Astrocyte (in vitro differentiated cells and primary cell): Measurements from ENCODE around the gene AATF. TPM values are rescaled to one million over a fixed set of nuclear protein-coding genes. Genes with fewer than 3 reads are reported as not detected.

Source experiments
- DNase-seq: peaks from one replicate; pipeline ENCODE4 v3.0.0-alpha.2; 2010; ENCODE audit warnings: low read depth
- FAIRE-seq: peaks from 2 replicates; lab custom pipeline; 2011; peaks lifted over from hg19 to GRCh38; lab: Jason Lieb, UNC
- H2AFZ ChIP-seq: 2 replicates; pipeline ENCODE4 v1.6.0; 2012; ENCODE audit warnings: low read depth, low read length, inconsistent platforms
- H3K27ac ChIP-seq: 2 replicates; pipeline ENCODE4 v1.5.1; 2011; ENCODE audit warnings: low read depth, low read length, inconsistent platforms
- H3K27me3 ChIP-seq: 2 replicates; pipeline ENCODE4 v1.6.0; 2011; ENCODE audit warnings: low read length, inconsistent platforms; ENCODE audit not compliant: insufficient read depth
- H3K36me3 ChIP-seq: 2 replicates; pipeline ENCODE4 v1.5.1; 2011; ENCODE audit warnings: low read length, inconsistent platforms; ENCODE audit not compliant: insufficient read depth
- H3K4me1 ChIP-seq: 2 replicates; pipeline ENCODE4 v1.5.1; 2011; ENCODE audit warnings: low read length, inconsistent platforms; ENCODE audit not compliant: insufficient read depth
- H3K4me2 ChIP-seq: 2 replicates; pipeline ENCODE4 v1.6.0; 2012; ENCODE audit warnings: low read length, inconsistent platforms
- H3K4me3 ChIP-seq: 2 replicates; pipeline ENCODE4 v1.5.1; 2011; ENCODE audit warnings: low read depth, mild to moderate bottlenecking, low read length, inconsistent platforms; ENCODE audit not compliant: insufficient read depth
- H3K79me2 ChIP-seq: 2 replicates; pipeline ENCODE4 v1.6.0; 2012; ENCODE audit warnings: mild to moderate bottlenecking, low read length, inconsistent platforms; ENCODE audit not compliant: insufficient read depth
- H3K9ac ChIP-seq: 2 replicates; pipeline ENCODE4 v1.6.0; 2012; ENCODE audit warnings: mild to moderate bottlenecking, low read length, inconsistent platforms
- H3K9me3 ChIP-seq: 2 replicates; pipeline ENCODE4 v1.5.1; 2012; ENCODE audit warnings: low read depth, mild to moderate bottlenecking, low read length, inconsistent platforms; ENCODE audit not compliant: insufficient read depth
- H4K20me1 ChIP-seq: 2 replicates; pipeline ENCODE4 v1.6.0; 2012; ENCODE audit warnings: low read length, inconsistent platforms; ENCODE audit not compliant: insufficient read depth
- H3K27ac Mint-ChIP-seq: one replicate; pipeline ENCODE4 v1.8.0; 2021; ENCODE audit warnings: mild to moderate bottlenecking, mixed read lengths; ENCODE audit not compliant: unreplicated experiment
- H3K27me3 Mint-ChIP-seq: one replicate; pipeline ENCODE4 v1.8.0; 2021; ENCODE audit warnings: low read depth, mixed read lengths; ENCODE audit not compliant: unreplicated experiment
- H3K36me3 Mint-ChIP-seq: one replicate; pipeline ENCODE4 v1.8.0; 2021; ENCODE audit warnings: low read depth, mixed read lengths; ENCODE audit not compliant: unreplicated experiment
- H3K4me1 Mint-ChIP-seq: one replicate; pipeline ENCODE4 v1.8.0; 2021; ENCODE audit warnings: low read depth, mixed read lengths; ENCODE audit not compliant: unreplicated experiment
- H3K4me3 Mint-ChIP-seq: one replicate; pipeline ENCODE4 v1.8.0; 2021; ENCODE audit warnings: mild to moderate bottlenecking, moderate library complexity, mixed read lengths; ENCODE audit not compliant: unreplicated experiment
- H3K9me3 Mint-ChIP-seq: one replicate; pipeline ENCODE4 v1.8.0; 2021; ENCODE audit warnings: mild to moderate bottlenecking, mixed read lengths; ENCODE audit not compliant: unreplicated experiment
- CTCF ChIP-seq: IDR thresholded peaks from 2 replicates; pipeline ENCODE4 v1.5.1; 2011; ENCODE audit warnings: low read depth, mild to moderate bottlenecking, inconsistent platforms, low read length, moderate library complexity; ENCODE audit not compliant: insufficient read depth
- EZH2 ChIP-seq: IDR thresholded peaks from 2 replicates; pipeline ENCODE4 v1.6.1; 2012; ENCODE audit warnings: mild to moderate bottlenecking, low read length, inconsistent platforms; ENCODE audit not compliant: insufficient read depth
- total RNA-seq: library from RNA; stranded (reverse); gene quantifications from 2 replicates; pipeline ENCODE4 v1.2.1, GENCODE V29; 2021

Gene AATF
- total RNA-seq, 1 donor from 2014 or later = 47.1 TPM

- peaks cover 15% of the 10 kb centered on the region for H3K4me1 Mint-ChIP-seq
Observed at GRCh38 chr17:36937001-36937958, 11.5 kb upstream of the AATF start, which contains the start of gene LHX1. Gene LHX1 (plus strand): TSS chr17:36937475. CDS start chr17:36938198, 723 bp downstream.

GRCh38 chr17:36937959-36938565, 10.7 kb upstream of the AATF start:
- Histone ChIP-seq H3K4me3 (peak overlapping the region; percentile 23), H2AFZ (peak overlapping the region; percentile 18), H3K27ac (no peak overlapping the region), H3K79me2 (no peaks in the 10 kb centered on the region), H3K27me3 (peaks cover 97% of the 10 kb centered on the region), H4K20me1 (peaks cover 36% of the 10 kb centered on the region), H3K9me3 (peaks cover 11% of the 10 kb centered on the region), H3K9ac (no peak overlapping the region), H3K36me3 (no peaks in the 10 kb centered on the region), H3K4me1 (peaks cover 27% of the 10 kb centered on the region), H3K4me2 (peak overlapping the region; percentile 70)
- peaks cover 50% of the 10 kb centered on the region for H3K27me3 Mint-ChIP-seq
- TF ChIP-seq EZH2 (no peak), CTCF (no peak)
- H3K36me3 Mint-ChIP-seq = peaks cover 20% of the 10 kb centered on the region
- peaks cover 24% of the 10 kb centered on the region for H3K9me3 Mint-ChIP-seq
- FAIRE-seq (no peak), DNase-seq (peak; percentile 25)
- peaks cover 10% of the 10 kb centered on the region for H3K4me1 Mint-ChIP-seq
- peak overlapping the region; percentile 80 for H3K27ac Mint-ChIP-seq
- H3K4me3 Mint-ChIP-seq = peak overlapping the region; percentile 85

More at GRCh38 chr17:36937001-36937958, 11.5 kb upstream of the AATF start, which contains the start of gene LHX1:
- Mint-ChIP-seq H3K27ac (peak within 1 kb of the TSS; percentile 83), H3K36me3 (peaks cover 23% of the 10 kb centered on the region), H3K9me3 (peaks cover 24% of the 10 kb centered on the region), H3K4me3 (peak within 1 kb of the TSS; percentile 88), H3K27me3 (peaks cover 56% of the 10 kb centered on the region)
- FAIRE-seq (no peak), DNase-seq (no peak)
- Histone ChIP-seq H3K9ac (no peak within 1 kb of the TSS), H3K4me1 (peaks cover 25% of the 10 kb centered on the region), H3K36me3 (no peaks in the 10 kb centered on the region), H3K79me2 (no peaks in the 10 kb centered on the region), H3K4me3 (peak within 1 kb of the TSS; percentile 23), H2AFZ (peak within 1 kb of the TSS; percentile 34), H3K27ac (no peak within 1 kb of the TSS), H3K27me3 (peaks cover 96% of the 10 kb centered on the region), H3K9me3 (peaks cover 11% of the 10 kb centered on the region), H4K20me1 (peaks cover 36% of the 10 kb centered on the region), H3K4me2 (peak within 1 kb of the TSS; percentile 70)
- TF ChIP-seq EZH2 (peak; percentile 75), CTCF (no peak)
